GM21526 (cell line): Measurements from ENCODE around the gene TBC1D1.

ENCODE experiments used
- ATAC-seq: cut with Tn5 transposase; IDR thresholded peaks from one replicate; pipeline ENCODE4 v1.9.1; 2021; ENCODE audit warnings: moderate library complexity; ENCODE audit not compliant: unreplicated experiment, low FRiP score

The TBC1D1 gene

GRCh38 chr4:38178392-38178995 lies 287.6 kb downstream of the TBC1D1 start:
- no peak for ATAC-seq

- no peak for ATAC-seq
Measured at GRCh38 chr4:38179690-38180377, 288.9 kb downstream of the TBC1D1 start.

- ATAC-seq = no peak
Measured at GRCh38 chr4:38180456-38180855, 289.6 kb downstream of the TBC1D1 start.

- no peak for ATAC-seq
Measured at GRCh38 chr4:38181286-38181685, 290.4 kb downstream of the TBC1D1 start.

GRCh38 chr4:38182334-38182998 lies 291.6 kb downstream of the TBC1D1 start:
- ATAC-seq = no peak

GRCh38 chr4:38184404-38184803 lies 293.5 kb downstream of the TBC1D1 start:
- ATAC-seq = no peak

GRCh38 chr4:38185406-38186144 lies 294.7 kb downstream of the TBC1D1 start:
- ATAC-seq = no peak

GRCh38 chr4:38188136-38188535 lies 297.3 kb downstream of the TBC1D1 start:
- no peak for ATAC-seq

- ATAC-seq = no peak
Measured at GRCh38 chr4:38188631-38189101, 297.8 kb downstream of the TBC1D1 start.
